NCI-H748 treated with DMSO at 0.1 percent for 48 hours (cell line): ENCODE measurements around the gene DUSP15.
A peak's percentile ranks its signal among the peaks of the same experiment; 100 is the strongest.
"Not testable (repeated sequence)": the region's sequence is repeated elsewhere in the genome, so short reads cannot be mapped to it uniquely, and the experiment has no call there.

Source experiments
- DNase-seq: peaks from one replicate; lab custom pipeline; 2025; lab: John Stamatoyannopoulos, UW

The DUSP15 gene

DNA sequence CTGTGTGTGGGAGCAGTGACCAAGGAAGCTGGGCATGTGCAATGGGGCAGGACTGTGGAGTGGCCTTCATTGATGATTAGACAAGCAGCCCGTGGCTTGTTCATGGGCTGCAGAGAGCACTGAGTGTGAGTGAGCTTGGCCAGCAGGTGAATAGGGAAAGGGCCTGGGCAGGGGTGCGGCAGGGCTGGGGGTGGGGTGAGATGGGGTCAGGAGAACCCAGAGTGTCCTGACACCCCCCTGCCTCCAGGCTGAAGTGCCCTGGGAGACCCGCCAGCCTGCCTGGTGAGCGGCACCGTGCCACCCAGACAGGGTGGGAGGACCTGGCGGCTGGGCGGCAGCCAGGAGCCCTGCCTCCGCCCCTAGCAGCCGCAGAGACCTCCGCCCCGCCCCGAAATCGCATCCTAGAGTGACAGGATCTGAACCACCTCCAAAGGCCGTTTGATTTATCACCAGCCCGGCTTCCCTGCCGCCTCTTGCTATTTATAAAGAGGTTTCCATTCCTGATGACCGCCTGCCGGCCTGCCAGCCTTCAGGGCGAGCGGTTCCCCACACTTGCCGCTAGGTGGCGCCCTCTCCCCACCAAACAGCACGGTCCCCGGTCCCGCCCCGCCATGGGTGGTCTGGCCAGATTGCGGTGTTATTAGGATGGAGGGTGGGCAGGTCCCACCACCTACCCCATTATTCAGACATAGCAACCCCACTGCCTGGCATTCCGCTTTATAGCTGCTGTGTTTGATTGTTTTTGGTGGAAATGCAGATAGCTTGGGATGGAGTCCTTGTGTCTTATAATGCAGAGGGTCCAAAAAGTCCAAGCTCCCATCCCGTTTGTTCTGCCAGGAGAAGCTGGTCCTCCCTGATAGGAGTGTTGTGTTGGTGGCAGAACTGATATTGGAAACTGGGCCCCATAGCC is 47.7 kb downstream of the DUSP15 start:
- peak; percentile 39 for DNase-seq

DNA sequence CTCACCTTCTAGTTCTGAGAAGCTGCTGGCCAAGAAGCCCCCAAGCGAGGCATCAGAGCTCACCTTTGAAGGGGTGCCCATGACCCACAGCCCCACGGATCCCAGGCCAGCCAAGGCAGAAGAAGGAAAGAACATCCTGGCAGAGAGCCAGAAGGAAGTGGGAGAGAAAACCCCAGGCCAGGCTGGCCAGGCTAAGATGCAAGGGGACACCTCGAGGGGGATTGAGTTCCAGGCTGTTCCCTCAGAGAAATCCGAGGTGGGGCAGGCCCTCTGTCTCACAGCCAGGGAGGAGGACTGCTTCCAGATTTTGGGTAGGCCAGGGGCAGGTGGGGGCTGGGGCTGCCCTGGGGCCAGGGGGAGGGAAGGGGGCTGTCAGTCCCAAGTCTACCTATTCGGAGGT is 48.9 kb downstream of the DUSP15 start:
- no peak for DNase-seq

DNA sequence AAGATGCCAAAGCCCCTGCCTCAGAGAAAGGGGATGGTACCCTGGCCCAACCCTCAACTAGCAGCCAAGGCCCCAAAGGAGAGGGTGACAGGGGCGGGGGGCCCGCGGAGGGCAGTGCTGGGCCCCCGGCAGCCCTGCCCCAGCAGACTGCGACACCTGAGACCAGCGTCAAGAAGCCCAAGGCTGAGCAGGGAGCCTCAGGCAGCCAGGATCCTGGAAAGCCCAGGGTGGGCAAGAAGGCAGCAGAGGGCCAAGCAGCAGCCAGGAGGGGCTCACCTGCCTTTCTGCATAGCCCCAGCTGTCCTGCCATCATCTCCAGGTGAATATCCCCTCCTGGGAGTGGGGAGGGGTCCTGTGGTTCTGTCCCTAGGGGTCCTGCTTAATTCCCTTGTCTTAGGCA is 50.1 kb downstream of the DUSP15 start:
- DNase-seq, result no peak

DNA sequence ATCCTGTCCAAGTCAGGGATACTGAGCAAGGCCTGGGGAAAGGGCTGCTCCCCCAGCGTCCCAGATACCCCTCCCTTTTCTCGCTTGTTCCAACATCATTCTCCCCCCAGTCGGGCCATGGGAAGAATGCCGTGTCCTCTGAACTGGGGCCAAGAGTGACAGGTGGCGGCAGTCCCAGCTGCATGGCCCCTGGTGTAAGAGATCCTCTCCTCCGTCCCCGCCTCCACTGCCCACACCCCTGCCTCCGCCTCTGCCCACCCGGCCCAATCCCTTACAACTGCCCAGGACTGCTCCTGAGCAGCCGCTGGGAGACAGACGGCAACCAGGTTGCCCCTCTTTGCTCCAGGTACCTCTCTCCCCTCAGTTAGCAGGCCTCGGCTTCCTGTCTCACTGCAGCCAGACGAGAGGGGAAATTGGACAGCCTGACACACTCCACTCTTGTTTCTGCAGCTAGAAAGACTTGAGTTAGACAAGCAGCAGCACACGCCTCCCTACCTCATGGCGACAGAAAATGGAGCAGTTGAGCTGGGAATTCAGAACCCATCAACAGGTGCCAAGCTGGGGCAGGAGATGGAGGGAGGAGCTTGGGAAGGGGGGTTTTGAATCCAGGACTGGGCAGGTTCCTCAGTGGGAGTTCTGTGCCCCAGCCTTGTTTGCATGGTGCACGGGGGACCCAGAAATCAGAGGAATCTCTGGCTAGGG is 51.1 kb downstream of the DUSP15 start, which contains the start of gene MYLK2:
MYLK2 (plus strand) TSS at position 274 of the 702 bp plus-strand sequence; CDS start at position 499, 225 bp downstream.
- no peak for DNase-seq

DNA sequence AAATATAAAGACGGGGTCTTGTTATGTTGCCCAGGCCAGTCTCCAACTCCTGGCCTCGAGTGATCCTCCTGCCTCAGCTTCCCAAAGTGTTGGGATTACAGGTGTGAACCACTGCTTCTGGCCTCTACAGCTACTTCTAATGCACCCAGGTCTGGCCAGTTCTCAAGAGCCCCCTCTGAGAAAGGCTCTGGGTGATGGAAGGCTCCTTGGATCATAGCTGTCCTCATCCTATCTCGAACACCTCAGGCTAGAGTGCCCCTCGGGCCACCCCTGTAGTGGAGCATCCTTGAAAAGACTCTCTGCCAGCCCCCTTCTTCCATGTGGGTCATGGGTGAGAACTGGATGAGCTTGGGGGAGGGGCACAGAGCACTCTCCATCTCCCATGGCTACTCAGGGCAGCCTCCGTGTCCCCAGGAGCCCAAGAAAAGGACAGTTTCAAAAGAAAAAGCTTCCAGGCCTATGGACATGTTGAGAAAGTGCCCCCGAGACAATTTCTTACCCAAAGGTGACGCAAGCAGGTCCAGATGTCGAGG is 51.9 kb downstream of the DUSP15 start:
- no peak for DNase-seq

DNA sequence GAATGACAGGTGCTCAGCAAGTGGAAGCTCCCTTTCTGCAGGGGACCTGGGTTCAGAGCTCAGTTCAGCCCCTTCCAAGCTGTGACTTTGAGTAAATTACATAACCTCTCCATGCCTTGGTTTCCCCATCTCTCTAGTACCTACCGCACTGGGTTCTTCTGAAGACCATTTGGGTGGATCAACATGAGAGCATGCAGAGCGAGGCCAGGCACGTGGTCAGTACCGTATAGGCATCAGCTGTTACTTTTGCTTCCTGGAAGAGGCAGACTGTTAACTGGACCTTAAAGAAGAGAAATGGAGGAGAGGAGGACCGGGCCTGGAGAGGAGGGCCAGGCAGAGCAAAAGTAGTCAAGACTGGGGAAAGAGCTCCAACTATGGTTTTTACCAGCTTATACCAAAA is 52.9 kb downstream of the DUSP15 start:
- no peak for DNase-seq

DNA sequence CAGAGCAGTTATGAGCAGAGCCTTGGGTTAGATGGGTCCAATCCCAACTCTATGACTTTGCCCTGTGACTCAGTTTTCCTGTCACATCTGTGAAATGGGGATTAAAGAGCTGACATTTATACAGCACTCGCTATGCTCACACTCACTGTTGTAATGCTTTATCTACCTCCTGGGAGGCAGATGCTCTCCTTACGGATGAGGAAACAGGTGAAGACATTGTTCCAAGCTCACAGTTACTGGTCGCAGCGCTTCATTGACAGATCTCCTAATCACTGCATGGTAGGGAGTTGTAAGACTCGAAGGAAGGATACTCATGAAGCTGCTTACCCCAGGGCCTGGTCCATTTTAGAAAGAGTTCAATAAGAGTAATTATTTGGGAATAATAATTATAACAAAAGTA is 54.1 kb downstream of the DUSP15 start:
- DNase-seq, result no peak

DNA sequence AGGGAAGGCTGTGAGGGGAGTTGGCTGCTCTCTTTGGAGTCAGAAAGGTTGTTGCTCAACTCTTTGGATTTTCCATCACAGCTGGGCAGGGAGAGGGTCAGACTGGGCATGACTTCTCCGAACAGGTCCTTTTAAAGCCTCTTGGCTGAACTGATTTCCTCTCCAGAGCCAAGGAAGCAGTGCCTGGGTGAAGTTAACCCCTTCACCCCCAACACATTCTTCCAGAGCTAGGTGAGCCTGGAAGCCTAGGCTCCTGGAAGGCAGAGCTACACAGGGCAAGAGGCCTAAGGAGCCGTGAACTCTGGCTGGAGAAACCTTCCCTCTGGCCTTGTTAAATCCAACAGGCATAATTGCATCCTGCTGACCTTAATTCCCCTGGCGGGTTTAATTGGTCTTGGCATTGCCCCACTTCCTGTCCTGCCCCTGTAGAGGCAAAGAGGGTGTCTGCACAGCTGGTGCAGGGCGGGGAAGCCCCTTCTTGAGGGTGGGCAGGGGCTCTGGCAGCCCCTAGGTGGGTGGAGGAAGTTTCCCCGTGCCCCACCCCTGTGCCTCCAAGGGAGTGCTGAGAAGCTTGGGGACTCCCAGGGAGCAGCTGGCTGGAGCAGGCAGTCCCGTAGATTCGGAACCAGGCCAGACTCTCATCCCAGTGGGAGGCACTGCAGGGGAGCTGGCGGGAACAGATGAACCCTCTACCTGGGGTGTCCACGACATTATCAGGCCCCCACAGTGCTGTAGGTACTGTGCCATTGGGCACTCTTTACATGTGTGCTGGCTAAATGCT is 54.7 kb downstream of the DUSP15 start:
- no peak for DNase-seq

DNA sequence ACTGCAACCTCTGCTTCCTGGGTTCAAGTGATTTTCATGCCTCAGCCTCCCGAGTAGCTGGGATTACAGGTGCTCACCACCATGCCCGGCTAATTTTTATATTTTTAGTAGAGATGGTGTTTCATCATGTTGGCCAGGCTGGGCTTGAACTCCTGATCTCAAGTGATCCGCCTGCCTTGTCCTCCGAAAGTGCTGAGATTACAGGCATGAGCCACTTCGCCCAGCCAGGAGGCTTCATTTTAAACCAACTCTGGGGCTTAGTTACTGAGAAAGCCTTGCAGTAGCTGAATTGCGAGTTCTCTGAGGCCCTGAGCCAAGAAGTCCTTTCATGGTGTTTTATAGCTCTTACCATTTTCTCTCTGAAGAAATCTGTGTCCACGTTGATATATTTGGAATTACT is 56.2 kb downstream of the DUSP15 start:
- DNase-seq, result not testable (repeated sequence)

DNA sequence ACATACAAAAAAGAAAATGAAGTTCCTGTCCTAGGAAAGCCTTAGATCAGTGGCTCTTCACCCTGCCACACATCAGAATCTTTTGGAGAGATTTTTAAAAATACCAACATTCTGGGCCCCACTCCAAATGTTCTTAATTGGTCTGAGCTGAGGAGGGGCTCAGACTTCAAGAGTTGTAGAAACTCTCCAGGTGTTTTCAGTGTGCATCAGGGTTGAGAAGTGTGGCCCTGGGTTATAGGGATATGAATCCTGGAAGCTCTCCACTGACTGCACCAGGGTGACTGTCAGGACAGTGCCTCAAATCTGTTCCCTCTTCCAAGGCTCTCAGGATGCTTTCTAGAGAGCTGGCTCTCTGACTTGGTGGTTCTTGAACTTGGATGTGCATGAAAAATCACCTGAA is 56.7 kb downstream of the DUSP15 start:
- no peak for DNase-seq

DNA sequence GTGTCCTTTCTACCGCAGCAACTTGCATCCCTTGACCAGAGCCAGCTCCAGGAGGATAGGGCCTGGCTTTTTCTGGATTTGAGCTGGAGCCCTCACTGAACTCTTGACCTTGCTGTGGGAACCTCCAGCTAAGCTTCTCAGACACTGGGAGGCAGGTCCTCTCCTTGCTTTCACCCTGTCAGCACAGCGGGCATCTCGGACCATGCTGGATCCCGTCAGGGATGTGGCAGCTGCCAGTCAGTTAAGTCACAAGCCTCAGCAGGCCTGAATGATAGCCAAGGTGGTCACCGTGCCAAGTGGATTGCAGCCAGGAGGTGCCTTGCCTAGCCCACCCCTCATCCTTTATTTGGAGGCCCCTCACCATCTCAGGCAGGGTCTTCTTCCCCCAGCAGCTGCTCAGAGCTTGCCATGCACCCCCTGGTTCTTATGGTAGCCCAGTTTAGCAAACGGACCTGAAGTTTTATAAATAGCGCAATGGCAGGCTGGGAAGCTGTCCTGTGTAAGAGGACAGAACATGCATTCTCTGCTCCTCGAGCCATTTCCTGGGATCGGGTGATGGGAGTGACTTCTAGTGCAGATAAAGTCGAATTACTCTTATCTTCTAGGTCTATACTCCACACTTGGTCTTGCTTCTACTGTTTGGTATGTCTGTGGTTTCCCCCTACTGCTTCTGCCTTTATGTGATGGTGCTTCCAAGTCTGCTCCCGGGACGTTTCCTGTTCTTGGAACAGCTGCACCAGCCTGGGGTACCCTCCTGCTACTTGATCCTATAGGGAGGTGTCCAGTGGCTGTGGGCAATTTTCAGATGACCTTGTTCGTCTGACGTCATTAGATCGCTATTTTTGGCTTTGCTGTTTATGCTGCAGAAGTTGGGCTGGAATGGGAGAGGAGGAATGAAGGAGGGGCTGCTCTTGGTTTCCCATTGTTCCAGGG is 58.3 kb downstream of the DUSP15 start:
- DNase-seq, result no peak

DNA sequence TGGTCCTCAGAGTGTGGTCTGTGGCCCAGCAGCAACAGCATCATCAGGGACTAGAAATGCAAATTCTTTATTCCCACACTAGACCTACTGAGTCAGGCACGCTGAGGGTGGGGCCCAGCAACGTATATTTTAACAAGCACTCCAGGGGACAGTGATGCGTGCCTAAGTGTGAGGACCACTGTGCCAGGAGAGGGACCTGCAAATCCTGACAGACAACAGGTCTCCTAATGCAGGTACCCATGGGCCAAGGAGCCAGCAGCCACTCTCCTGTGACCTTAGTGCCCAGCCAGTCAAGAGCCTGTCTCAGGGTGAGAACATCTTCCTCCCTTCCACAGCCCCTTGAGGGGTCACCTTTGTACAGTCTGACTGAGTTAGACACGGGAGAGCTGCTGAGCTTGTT is 59.1 kb downstream of the DUSP15 start:
- no peak for DNase-seq
